Left cardiac atrium (tissue), 4 donors: ENCODE data around the gene CERS3. TPM values are rescaled to one million over a fixed set of nuclear protein-coding genes. Genes with fewer than 3 reads are reported as not detected.

Source experiments
- ATAC-seq, 2 donors: fragments of 200-7000 bp; cut with Tn5 transposase; one replicate each; pipeline ENCODE4 v1.9.1; 2020; ENCODE audit warnings: mild to moderate bottlenecking in 2 of 2, moderate library complexity in 2 of 2
- DNase-seq: peaks from one replicate; pipeline ENCODE4 v3.0.0-alpha.2; 2020
- intact Hi-C, 2 donors: fragments of 100-400 bp; cut with DNase I; formaldehyde crosslinking; loops; one replicate each; pipeline versions ENCODE4 v1.14.1 to v1.15.1; 2022 to 2023
- total RNA-seq, 2 donors: library from RNA; stranded (reverse); fragmentation: NEBNext Ultra II Directional; extraction: Animal tissue kit (Norgen Biotek cat#: 25700); gene quantifications; one replicate each; pipeline ENCODE4 v1.2.1, GENCODE V29; 2021
- donor health status: DM: no; HTN: yes; CAD: no.
- donor health status: DM: no; HTN: yes; CAD: no; lungs with severe emphysema.
- donor health status: DM: yes; HTN: yes; CAD: no.
- donor health status: Dilated cardiomyopathy.

The CERS3 gene
- total RNA-seq, 2 donors from 2014 or later = 0.18 TPM; not detected in 1

- intact Hi-C loops = no loop called here
- peak; percentile 30 for DNase-seq
- peak; percentile 71 to 90 for ATAC-seq
These were observed 99.5 kb downstream of the CERS3 start for GRCh38 chr15:100429116-100429728.

- ATAC-seq (no peak), DNase-seq (no peak)
- intact Hi-C loops = no loop called here
These were observed 101.8 kb downstream of the CERS3 start for GRCh38 chr15:100426937-100427336.

GRCh38 chr15:100405179-100405578, 123.6 kb downstream of the CERS3 start:
- DNase-seq (no peak), ATAC-seq (no peak)
- intact Hi-C loops = no loop called here

GRCh38 chr15:100400996-100401395, 127.8 kb downstream of the CERS3 start:
- ATAC-seq = no peak

GRCh38 chr15:100394736-100395440, 133.9 kb downstream of the CERS3 start:
- no peak for ATAC-seq
- no peak for DNase-seq
- intact Hi-C loops = no loop called here

More at GRCh38 chr15:100400996-100401395, 127.8 kb downstream of the CERS3 start:
- intact Hi-C loops = no loop called here
- no peak for DNase-seq

GRCh38 chr15:100393008-100393407, 135.7 kb downstream of the CERS3 start:
- intact Hi-C loops = no loop called here
- DNase-seq (no peak), ATAC-seq (no peak)

- ATAC-seq (no peak), DNase-seq (no peak)
- intact Hi-C loops = no loop called here
These were observed 143.3 kb downstream of the CERS3 start for GRCh38 chr15:100385300-100386050.

GRCh38 chr15:100384108-100384410, 144.7 kb downstream of the CERS3 start:
- intact Hi-C loops = no loop called here
- DNase-seq (no peak), ATAC-seq (no peak)

GRCh38 chr15:100383302-100384107, 145.2 kb downstream of the CERS3 start:
- intact Hi-C loops = no loop called here
- ATAC-seq (peak in 1 of 2 donors; percentile 16), DNase-seq (no peak)

GRCh38 chr15:100373942-100374341, 154.8 kb downstream of the CERS3 start:
- DNase-seq (no peak), ATAC-seq (peak; percentile 53 to 75)
- intact Hi-C loops = no loop called here

- peak; percentile 67 to 74 for ATAC-seq
- no peak for DNase-seq
- intact Hi-C loops = no loop called here
These were observed 155.4 kb downstream of the CERS3 start for GRCh38 chr15:100373120-100373896.

- intact Hi-C loops = no loop called here
- peak; percentile 40 for DNase-seq
- peak; percentile 82 to 95 for ATAC-seq
These were observed 156.0 kb downstream of the CERS3 start for GRCh38 chr15:100372739-100373119.

GRCh38 chr15:100355342-100355741, 173.4 kb downstream of the CERS3 start:
- DNase-seq (no peak), ATAC-seq (no peak)
- intact Hi-C loops = no loop called here

- intact Hi-C loops = loop anchor here in 1 of 2 donors (5.0 kb wide), 1 partner anchor 219 kb away; no protein-coding TSS in a partner anchor
- ATAC-seq = no peak
- no peak for DNase-seq
These were observed 175.3 kb downstream of the CERS3 start for GRCh38 chr15:100353449-100353848.

GRCh38 chr15:100350434-100351226, 178.1 kb downstream of the CERS3 start:
- no peak for DNase-seq
- peak; percentile 21 to 79 for ATAC-seq
- intact Hi-C loops = loop anchor here in 1 of 2 donors (5.0 kb wide), 1 partner anchor 222 kb away; no protein-coding TSS in a partner anchor
